ENCODE results near the gene TRIO. TPM values are rescaled to one million over a fixed set of nuclear protein-coding genes. Genes with fewer than 3 reads are reported as not detected.

Gene TRIO
- total RNA-seq, 3 donors from 2014 or later (not counting 1 experiment from before 2014, with no cell fraction given): 84.6 to 136 (median 94.3) TPM

DNA sequence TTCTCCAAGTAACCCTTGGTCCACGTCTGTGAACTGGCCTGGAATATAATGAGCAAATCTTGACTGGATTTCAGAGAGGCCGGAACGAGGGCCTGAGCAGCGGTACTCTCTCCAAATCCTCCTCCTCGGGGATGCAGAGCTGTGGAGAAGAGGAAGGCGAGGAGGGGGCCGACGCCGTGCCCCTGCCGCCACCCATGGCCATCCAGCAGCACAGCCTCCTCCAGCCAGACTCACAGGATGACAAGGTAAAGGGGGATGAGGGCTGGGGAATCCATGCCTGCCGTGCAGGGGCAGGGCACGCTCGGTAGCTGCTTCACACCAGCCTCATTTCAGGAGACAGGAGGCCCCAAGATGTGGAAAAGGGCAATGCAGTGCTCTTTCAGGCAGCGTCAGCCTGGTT is 319.5 kb downstream of the TRIO start:
- no peak overlapping the region for H3K4me3 Mint-ChIP-seq
- H3K36me3 ChIP-seq (ENCODE audit: control insufficient read depth, insufficient read depth, low read length): peaks cover 10% of the 10 kb centered on the region
- TF ChIP-seq, protein P1, sequence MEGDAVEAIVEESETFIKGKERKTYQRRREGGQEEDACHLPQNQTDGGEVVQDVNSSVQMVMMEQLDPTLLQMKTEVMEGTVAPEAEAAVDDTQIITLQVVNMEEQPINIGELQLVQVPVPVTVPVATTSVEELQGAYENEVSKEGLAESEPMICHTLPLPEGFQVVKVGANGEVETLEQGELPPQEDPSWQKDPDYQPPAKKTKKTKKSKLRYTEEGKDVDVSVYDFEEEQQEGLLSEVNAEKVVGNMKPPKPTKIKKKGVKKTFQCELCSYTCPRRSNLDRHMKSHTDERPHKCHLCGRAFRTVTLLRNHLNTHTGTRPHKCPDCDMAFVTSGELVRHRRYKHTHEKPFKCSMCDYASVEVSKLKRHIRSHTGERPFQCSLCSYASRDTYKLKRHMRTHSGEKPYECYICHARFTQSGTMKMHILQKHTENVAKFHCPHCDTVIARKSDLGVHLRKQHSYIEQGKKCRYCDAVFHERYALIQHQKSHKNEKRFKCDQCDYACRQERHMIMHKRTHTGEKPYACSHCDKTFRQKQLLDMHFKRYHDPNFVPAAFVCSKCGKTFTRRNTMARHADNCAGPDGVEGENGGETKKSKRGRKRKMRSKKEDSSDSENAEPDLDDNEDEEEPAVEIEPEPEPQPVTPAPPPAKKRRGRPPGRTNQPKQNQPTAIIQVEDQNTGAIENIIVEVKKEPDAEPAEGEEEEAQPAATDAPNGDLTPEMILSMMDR (IDR thresholded peaks at IDR 0.05): no peak

DNA sequence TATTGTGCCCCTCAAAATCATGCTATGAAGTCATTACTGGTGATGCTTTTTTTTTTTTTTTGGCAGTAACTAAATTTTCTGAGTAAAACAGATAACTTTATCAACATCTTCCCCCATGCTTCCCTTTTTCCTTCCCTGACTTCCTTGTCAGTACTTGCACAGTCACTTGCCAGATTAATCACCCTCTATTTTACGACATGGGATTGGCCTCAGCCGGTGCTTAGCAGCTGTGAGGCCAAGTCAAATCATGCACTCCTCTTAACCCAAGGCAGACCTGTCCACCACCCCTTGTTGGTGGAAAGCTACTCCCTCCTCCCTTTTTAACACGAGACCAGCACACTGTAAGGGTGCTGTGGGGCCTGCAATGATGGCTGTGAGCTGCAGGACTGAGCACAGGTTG is 320.5 kb downstream of the TRIO start:
- intact Hi-C loops (cut with micrococcal nuclease): no loop called here
- no peak overlapping the region for H3K4me3 Mint-ChIP-seq
- Histone ChIP-seq H3K27ac (ENCODE audit: low read length) (no peak overlapping the region), H3K4me1 (ENCODE audit: control insufficient read depth, insufficient read depth, low read length) (no peaks in the 10 kb centered on the region), H3K4me3 (ENCODE audit: low read length) (no peak overlapping the region), H3K27me3 (ENCODE audit: control insufficient read depth, insufficient read depth, low read length) (no peaks in the 10 kb centered on the region), H3K36me3 (ENCODE audit: control insufficient read depth, insufficient read depth, low read length) (peaks cover 10% of the 10 kb centered on the region), H3K9me3 (ENCODE audit: control insufficient read depth, insufficient read depth, low read length) (no peaks in the 10 kb centered on the region)
- H3K27ac Mint-ChIP-seq: no peak overlapping the region
- no peaks in the 10 kb centered on the region for H3K27me3 Mint-ChIP-seq (ENCODE audit: low read depth in 2 of 2)
- no peaks in the 10 kb centered on the region for H3K4me1 Mint-ChIP-seq
- TF ChIP-seq, protein P1 (IDR thresholded peaks at IDR 0.05): no peak
- DNase-seq (no peak), ATAC-seq (peak in 1 of 3 donors; percentile 44)
- WGBS (ENCODE audit: insufficient coverage): 58% methylated on average over 2 of the region's 3 CpGs
- H3K36me3 Mint-ChIP-seq: no peaks in the 10 kb centered on the region
- no peaks in the 10 kb centered on the region for H3K9me3 Mint-ChIP-seq

More for the DNA sequence above, 319.5 kb downstream of the TRIO start:
- no peaks in the 10 kb centered on the region for H3K36me3 Mint-ChIP-seq
- DNase-seq (no peak), ATAC-seq (no peak)
- Histone ChIP-seq H3K4me1 (ENCODE audit: control insufficient read depth, insufficient read depth, low read length) (no peaks in the 10 kb centered on the region), H3K27me3 (ENCODE audit: control insufficient read depth, insufficient read depth, low read length) (no peaks in the 10 kb centered on the region), H3K27ac (ENCODE audit: low read length) (no peak overlapping the region), H3K4me3 (ENCODE audit: low read length) (no peak overlapping the region), H3K9me3 (ENCODE audit: control insufficient read depth, insufficient read depth, low read length) (no peaks in the 10 kb centered on the region)
- 88% methylated on average over 14 of the region's 14 CpGs for WGBS (ENCODE audit: insufficient coverage)
- H3K27ac Mint-ChIP-seq: no peak overlapping the region
- no peaks in the 10 kb centered on the region for H3K27me3 Mint-ChIP-seq (ENCODE audit: low read depth in 2 of 2)
- H3K9me3 Mint-ChIP-seq: no peaks in the 10 kb centered on the region
- no peaks in the 10 kb centered on the region for H3K4me1 Mint-ChIP-seq
- intact Hi-C loops (cut with micrococcal nuclease): no loop called here

DNA sequence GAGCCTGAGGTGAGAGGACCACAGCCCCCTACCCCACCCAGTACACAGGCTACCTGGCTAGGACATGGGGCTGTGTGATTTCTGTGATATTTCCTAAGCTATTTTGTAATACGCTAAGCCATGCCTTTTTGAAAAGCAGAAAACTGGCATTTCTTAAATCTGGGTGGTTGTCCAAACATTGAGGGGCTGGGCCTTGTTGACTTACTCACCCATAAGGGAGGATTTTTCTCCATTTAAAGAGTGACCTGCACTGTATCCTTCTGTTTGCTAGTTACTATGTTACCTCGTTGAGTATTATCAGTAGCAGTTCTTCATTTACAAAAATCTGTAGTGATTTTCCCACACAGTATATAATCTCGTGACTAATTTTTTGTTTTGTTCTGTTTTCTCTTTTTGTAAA is 321.0 kb downstream of the TRIO start:
- WGBS (ENCODE audit: insufficient coverage): 43% methylated on average over 1 of the region's 3 CpGs
- no peak overlapping the region for H3K27ac ChIP-seq (ENCODE audit: low read length)
- H3K36me3 ChIP-seq (ENCODE audit: control insufficient read depth, insufficient read depth, low read length): peaks cover 10% of the 10 kb centered on the region
- no peak for ATAC-seq
- intact Hi-C loops (cut with micrococcal nuclease): no loop called here
- Mint-ChIP-seq H3K27ac (no peak overlapping the region), H3K4me1 (no peaks in the 10 kb centered on the region), H3K27me3 (ENCODE audit: low read depth in 2 of 2) (no peaks in the 10 kb centered on the region), H3K36me3 (no peaks in the 10 kb centered on the region), H3K9me3 (no peaks in the 10 kb centered on the region), H3K4me3 (no peak overlapping the region)
- H3K4me3 ChIP-seq (ENCODE audit: low read length): no peak overlapping the region
- no peaks in the 10 kb centered on the region for H3K27me3 ChIP-seq (ENCODE audit: control insufficient read depth, insufficient read depth, low read length)
- TF ChIP-seq, protein P1 (IDR thresholded peaks at IDR 0.05): no peak
- no peaks in the 10 kb centered on the region for H3K9me3 ChIP-seq (ENCODE audit: control insufficient read depth, insufficient read depth, low read length)
- no peaks in the 10 kb centered on the region for H3K4me1 ChIP-seq (ENCODE audit: control insufficient read depth, insufficient read depth, low read length)
- no peak for DNase-seq

DNA sequence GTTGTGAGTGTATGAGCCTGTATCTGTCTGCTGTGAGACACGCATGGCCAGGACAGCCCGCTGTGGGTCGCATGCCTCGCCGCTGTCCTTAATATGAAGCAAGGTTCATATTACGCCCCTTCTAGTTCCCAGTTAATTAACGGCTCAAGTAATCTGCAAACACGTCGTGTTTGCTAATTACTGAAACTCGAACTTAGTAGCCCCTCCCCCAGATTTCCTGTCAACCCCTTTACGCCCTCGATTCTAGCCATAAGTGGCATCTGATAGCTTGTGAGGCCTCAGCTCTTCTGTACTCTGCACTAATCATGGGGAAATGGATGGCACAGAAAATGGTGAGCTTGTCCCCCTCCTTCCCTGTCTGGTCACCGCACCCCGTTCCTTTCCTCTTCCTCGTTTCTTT is 321.5 kb downstream of the TRIO start:
- H3K4me3 ChIP-seq (ENCODE audit: low read length): no peak overlapping the region
- H3K36me3 Mint-ChIP-seq: no peaks in the 10 kb centered on the region
- no peaks in the 10 kb centered on the region for H3K27me3 ChIP-seq (ENCODE audit: control insufficient read depth, insufficient read depth, low read length)
- DNase-seq (no peak), ATAC-seq (no peak)
- H3K4me1 Mint-ChIP-seq: no peaks in the 10 kb centered on the region
- H3K36me3 ChIP-seq (ENCODE audit: control insufficient read depth, insufficient read depth, low read length): peaks cover 10% of the 10 kb centered on the region
- 81% methylated on average over 15 of the region's 15 CpGs for WGBS (ENCODE audit: insufficient coverage)
- no peaks in the 10 kb centered on the region for H3K4me1 ChIP-seq (ENCODE audit: control insufficient read depth, insufficient read depth, low read length)
- TF ChIP-seq, protein P1 (IDR thresholded peaks at IDR 0.05): no peak
- H3K27ac ChIP-seq (ENCODE audit: low read length): no peak overlapping the region
- no peaks in the 10 kb centered on the region for H3K9me3 ChIP-seq (ENCODE audit: control insufficient read depth, insufficient read depth, low read length)
- intact Hi-C loops (cut with micrococcal nuclease): no loop called here
- no peaks in the 10 kb centered on the region for H3K27me3 Mint-ChIP-seq (ENCODE audit: low read depth in 2 of 2)
- H3K27ac Mint-ChIP-seq: no peak overlapping the region
- H3K4me3 Mint-ChIP-seq: no peak overlapping the region
- no peaks in the 10 kb centered on the region for H3K9me3 Mint-ChIP-seq
